Stomach (tissue), 4 donors: ENCODE data around the gene DPYD.

Experiments
- CTCF ChIP-seq, 7 experiments: fragments of 450-650 bp in 4 of 7; fragments of 200-600 bp in 3 of 7; sonication (generic) in 3 of 7; IDR thresholded peaks; one replicate each; pipeline ENCODE4 v1.5.1; 2016 to 2019; ENCODE audit warnings: antibody characterized with exemption in 7 of 7, control low read depth in 2 of 7, mild to moderate bottlenecking in 1 of 7
- POLR2AphosphoS5 ChIP-seq, 3 donors: sonication (generic); formaldehyde crosslinking; IDR thresholded peaks; one replicate each; pipeline ENCODE4 v1.6.1; 2016; ENCODE audit warnings: antibody characterized with exemption in 3 of 3

- TF ChIP-seq CTCF (IDR thresholded peaks at IDR 0.05) (no peak), POLR2AphosphoS5 (IDR thresholded peaks at IDR 0.05) (no peak)
Observed at GRCh38 chr1:97088391-97088790, 832.4 kb downstream of the DPYD start.
